Measurements from ENCODE around the gene WDR19. TPM values are rescaled to one million over a fixed set of nuclear protein-coding genes. Genes with fewer than 3 reads are reported as not detected.

WDR19 gene
- total RNA-seq, 4 donors from 2014 or later: 24.4 to 111 (median 25.2) TPM

GRCh38 chr4:39204543-39204942 is 22.2 kb downstream of the WDR19 start:
- Histone ChIP-seq H3K4me1 (no peaks in the 10 kb centered on the region), H3K9me3 (no peaks in the 10 kb centered on the region), H3K4me3 (no peak overlapping the region), H3K27ac (no peak overlapping the region), H3K27me3 (no peaks in the 10 kb centered on the region), H3K36me3 (peaks cover 48% of the 10 kb centered on the region)
- TF ChIP-seq EP300 (IDR thresholded peaks at IDR 0.05) (no peak), POLR2A (IDR thresholded peaks at IDR 0.05) (no peak), POLR2AphosphoS5 (IDR thresholded peaks at IDR 0.05) (no peak), CTCF (IDR thresholded peaks at IDR 0.05) (no peak)
- no peak for DNase-seq (ENCODE audit: low spot score in 2 of 2)

GRCh38 chr4:39205000-39205399 is 22.7 kb downstream of the WDR19 start:
- H3K27me3 ChIP-seq: no peaks in the 10 kb centered on the region
- H3K4me1 ChIP-seq: no peaks in the 10 kb centered on the region
- no peaks in the 10 kb centered on the region for H3K9me3 ChIP-seq
- H3K27ac ChIP-seq: no peak overlapping the region
- 83% methylated on average over 1 of the region's 1 CpG for WGBS
- no peak for DNase-seq (ENCODE audit: low spot score in 2 of 2)
- TF ChIP-seq EP300 (IDR thresholded peaks at IDR 0.05): no peak
- no peak for TF ChIP-seq CTCF (IDR thresholded peaks at IDR 0.05)
- no peak for TF ChIP-seq POLR2AphosphoS5 (IDR thresholded peaks at IDR 0.05)
- no peak for TF ChIP-seq POLR2A (IDR thresholded peaks at IDR 0.05)
- no peak overlapping the region for H3K4me3 ChIP-seq
- H3K36me3 ChIP-seq: peaks cover 47% of the 10 kb centered on the region

GRCh38 chr4:39205476-39205875 is 23.1 kb downstream of the WDR19 start:
- no peak overlapping the region for H3K27ac ChIP-seq
- peaks cover 46% of the 10 kb centered on the region for H3K36me3 ChIP-seq
- no peaks in the 10 kb centered on the region for H3K4me1 ChIP-seq
- TF ChIP-seq POLR2A (IDR thresholded peaks at IDR 0.05) (no peak), EP300 (IDR thresholded peaks at IDR 0.05) (no peak), POLR2AphosphoS5 (IDR thresholded peaks at IDR 0.05) (no peak), CTCF (IDR thresholded peaks at IDR 0.05) (no peak)
- DNase-seq (ENCODE audit: low spot score in 2 of 2): no peak
- no peak overlapping the region for H3K4me3 ChIP-seq
- no peaks in the 10 kb centered on the region for H3K9me3 ChIP-seq
- H3K27me3 ChIP-seq: no peaks in the 10 kb centered on the region
- 89% methylated on average over 3 of the region's 3 CpGs for WGBS

- 88% methylated on average over 2 of the region's 2 CpGs for WGBS
- no peak overlapping the region for H3K27ac ChIP-seq
These were observed 45.6 kb downstream of the WDR19 start for GRCh38 chr4:39227906-39228305.

GRCh38 chr4:39228377-39228776 is 46.0 kb downstream of the WDR19 start:
- Histone ChIP-seq H3K27ac (no peak overlapping the region), H3K4me3 (no peak overlapping the region), H3K9me3 (no peaks in the 10 kb centered on the region), H3K36me3 (peaks cover 29% of the 10 kb centered on the region), H3K4me1 (no peaks in the 10 kb centered on the region), H3K27me3 (no peaks in the 10 kb centered on the region)
- DNase-seq (ENCODE audit: low spot score in 2 of 2): no peak
- 95% methylated on average over 4 of the region's 4 CpGs for WGBS
- TF ChIP-seq POLR2AphosphoS5 (IDR thresholded peaks at IDR 0.05) (no peak), EP300 (IDR thresholded peaks at IDR 0.05) (no peak), CTCF (IDR thresholded peaks at IDR 0.05) (no peak), POLR2A (IDR thresholded peaks at IDR 0.05) (no peak)

More at GRCh38 chr4:39227906-39228305, 45.6 kb downstream of the WDR19 start:
- Histone ChIP-seq H3K27me3 (no peaks in the 10 kb centered on the region), H3K9me3 (no peaks in the 10 kb centered on the region), H3K4me3 (no peak overlapping the region), H3K4me1 (no peaks in the 10 kb centered on the region), H3K36me3 (peaks cover 25% of the 10 kb centered on the region)
- TF ChIP-seq POLR2AphosphoS5 (IDR thresholded peaks at IDR 0.05) (no peak), EP300 (IDR thresholded peaks at IDR 0.05) (no peak)
- no peak for DNase-seq (ENCODE audit: low spot score in 2 of 2)

- DNase-seq (ENCODE audit: low spot score in 2 of 2): no peak
- Histone ChIP-seq H3K9me3 (no peaks in the 10 kb centered on the region), H3K4me3 (no peak overlapping the region), H3K27ac (no peak overlapping the region), H3K27me3 (no peaks in the 10 kb centered on the region), H3K36me3 (peaks cover 30% of the 10 kb centered on the region), H3K4me1 (no peaks in the 10 kb centered on the region)
- TF ChIP-seq EP300 (IDR thresholded peaks at IDR 0.05) (no peak), CTCF (IDR thresholded peaks at IDR 0.05) (no peak)
- 97% methylated on average over 2 of the region's 2 CpGs for WGBS
These were observed 48.1 kb downstream of the WDR19 start for GRCh38 chr4:39230462-39230861.

Data from suprapubic skin (tissue), 4 donors.